Activated effector memory CD4-positive, alpha-beta T cell treated with Interleukin-2 at 50 U/mL for 16 hours (primary cell): ENCODE measurements around the gene CHSY1.
A peak's percentile ranks its signal among the peaks of the same experiment; 100 is the strongest.
"Not testable (repeated sequence)": the region's sequence is repeated elsewhere in the genome, so short reads cannot be mapped to it uniquely, and the experiment has no call there.

Source experiments
- DNase-seq: peaks from one replicate; pipeline ENCODE4 v3.0.0-alpha.2; 2020

Gene CHSY1

GRCh38 chr15:101244036-101244781 lies 7.6 kb downstream of the CHSY1 start:
- DNase-seq = no peak

GRCh38 chr15:101243420-101243819 lies 8.4 kb downstream of the CHSY1 start:
- no peak for DNase-seq

- no peak for DNase-seq
Observed at GRCh38 chr15:101242999-101243336, 8.9 kb downstream of the CHSY1 start.

GRCh38 chr15:101242160-101242998 lies 9.5 kb downstream of the CHSY1 start:
- DNase-seq = peak; percentile 25

- no peak for DNase-seq
Observed at GRCh38 chr15:101240358-101240757, 11.5 kb downstream of the CHSY1 start.

GRCh38 chr15:101239724-101240136 lies 12.1 kb downstream of the CHSY1 start:
- no peak for DNase-seq

- DNase-seq = no peak
Observed at GRCh38 chr15:101237251-101237650, 14.6 kb downstream of the CHSY1 start.

- no peak for DNase-seq
Observed at GRCh38 chr15:101233651-101234280, 18.1 kb downstream of the CHSY1 start.

GRCh38 chr15:101232677-101233076 lies 19.2 kb downstream of the CHSY1 start:
- DNase-seq = no peak

GRCh38 chr15:101228313-101228712 lies 23.5 kb downstream of the CHSY1 start:
- no peak for DNase-seq

- no peak for DNase-seq
Observed at GRCh38 chr15:101225658-101226057, 26.2 kb downstream of the CHSY1 start.

GRCh38 chr15:101221902-101222301 lies 29.9 kb downstream of the CHSY1 start:
- DNase-seq = no peak

- DNase-seq = no peak
Observed at GRCh38 chr15:101220060-101220459, 31.8 kb downstream of the CHSY1 start.

- no peak for DNase-seq
Observed at GRCh38 chr15:101219441-101219840, 32.4 kb downstream of the CHSY1 start.

- DNase-seq = no peak
Observed at GRCh38 chr15:101217446-101217845, 34.4 kb downstream of the CHSY1 start.

GRCh38 chr15:101216100-101216499 lies 35.7 kb downstream of the CHSY1 start:
- DNase-seq = no peak

- DNase-seq = no peak
Observed at GRCh38 chr15:101215681-101216080, 36.2 kb downstream of the CHSY1 start.

GRCh38 chr15:101214435-101215097 lies 37.3 kb downstream of the CHSY1 start:
- not testable (repeated sequence) for DNase-seq

- no peak for DNase-seq
Observed at GRCh38 chr15:101213570-101213969, 38.3 kb downstream of the CHSY1 start.

GRCh38 chr15:101213147-101213546 lies 38.7 kb downstream of the CHSY1 start:
- no peak for DNase-seq

- no peak for DNase-seq
Observed at GRCh38 chr15:101211897-101212296, 40.0 kb downstream of the CHSY1 start.

- DNase-seq = no peak
Observed at GRCh38 chr15:101210466-101210865, 41.4 kb downstream of the CHSY1 start.

- DNase-seq = no peak
Observed at GRCh38 chr15:101210058-101210457, 41.8 kb downstream of the CHSY1 start.
